Measurements from ENCODE around the gene ZNF511. TPM values are rescaled to one million over a fixed set of nuclear protein-coding genes. Genes with fewer than 3 reads are reported as not detected.
A peak's percentile ranks its signal among the peaks of the same experiment; 100 is the strongest.

Gene ZNF511
- total and polyA plus RNA-seq, 2 donors = 20.6 to 39.1 TPM

GRCh38 chr10:133277993-133278576 is 30.6 kb upstream of the ZNF511 start:
- Histone ChIP-seq H3K27me3 (ENCODE audit: control insufficient read depth in 2 of 2, insufficient read depth in 1 of 2, low read length in 1 of 2) (peaks cover 24 to 37% of the 10 kb centered on the region in 2 donors), H3K36me3 (ENCODE audit: control insufficient read depth in 2 of 2, insufficient read depth in 2 of 2, low read length in 1 of 2) (peaks cover 28 to 41% of the 10 kb centered on the region in 2 donors), H3K9me3 (ENCODE audit: control insufficient read depth in 2 of 2, insufficient read depth in 1 of 2, low read length in 1 of 2) (peaks cover 0 to 2% of the 10 kb centered on the region in 2 donors), H3K4me1 (ENCODE audit: control insufficient read depth in 2 of 2, insufficient read depth in 2 of 2, low read length in 2 of 2) (peaks cover 16 to 41% of the 10 kb centered on the region in 2 donors), H3K4me3 (ENCODE audit: low read length in 2 of 2) (no peak overlapping the region), H3K27ac (ENCODE audit: low read depth in 1 of 2, low read length in 1 of 2) (peak overlapping the region in 1 of 2 donors; percentile 36)
- peak in 1 of 9 donors; percentile 7 for DNase-seq (ENCODE audit: low read depth in 6 of 9, low spot score in 9 of 9)
- 56% methylated on average over 12 of the region's 12 CpGs for WGBS

GRCh38 chr10:133278577-133279265 is 30.0 kb upstream of the ZNF511 start:
- H3K9me3 ChIP-seq (ENCODE audit: control insufficient read depth in 2 of 2, insufficient read depth in 1 of 2, low read length in 1 of 2) = peaks cover 0 to 2% of the 10 kb centered on the region in 2 donors
- peak overlapping the region in 1 of 2 donors; percentile 36 for H3K27ac ChIP-seq (ENCODE audit: low read depth in 1 of 2, low read length in 1 of 2)
- H3K36me3 ChIP-seq (ENCODE audit: control insufficient read depth in 2 of 2, insufficient read depth in 2 of 2, low read length in 1 of 2) = peaks cover 28 to 48% of the 10 kb centered on the region in 2 donors
- WGBS = 48% methylated on average over 19 of the region's 19 CpGs
- H3K4me3 ChIP-seq (ENCODE audit: low read length in 2 of 2) = no peak overlapping the region
- peaks cover 16 to 41% of the 10 kb centered on the region in 2 donors for H3K4me1 ChIP-seq (ENCODE audit: control insufficient read depth in 2 of 2, insufficient read depth in 2 of 2, low read length in 2 of 2)
- peak in 1 of 9 donors; percentile 29 for DNase-seq (ENCODE audit: low read depth in 6 of 9, low spot score in 9 of 9)
- H3K27me3 ChIP-seq (ENCODE audit: control insufficient read depth in 2 of 2, insufficient read depth in 1 of 2, low read length in 1 of 2) = peaks cover 24 to 37% of the 10 kb centered on the region in 2 donors

GRCh38 chr10:133279326-133280226 is 29.1 kb upstream of the ZNF511 start:
- Histone ChIP-seq H3K36me3 (ENCODE audit: control insufficient read depth in 2 of 2, insufficient read depth in 2 of 2, low read length in 1 of 2) (peaks cover 34 to 56% of the 10 kb centered on the region in 2 donors), H3K27ac (ENCODE audit: low read depth in 1 of 2, low read length in 1 of 2) (no peak overlapping the region), H3K4me3 (ENCODE audit: low read length in 2 of 2) (no peak overlapping the region), H3K9me3 (ENCODE audit: control insufficient read depth in 2 of 2, insufficient read depth in 1 of 2, low read length in 1 of 2) (peaks cover 0 to 2% of the 10 kb centered on the region in 2 donors), H3K27me3 (ENCODE audit: control insufficient read depth in 2 of 2, insufficient read depth in 1 of 2, low read length in 1 of 2) (peaks cover 24 to 34% of the 10 kb centered on the region in 2 donors), H3K4me1 (ENCODE audit: control insufficient read depth in 2 of 2, insufficient read depth in 2 of 2, low read length in 2 of 2) (peaks cover 16 to 40% of the 10 kb centered on the region in 2 donors)
- 79% methylated on average over 24 of the region's 24 CpGs for WGBS
- no peak for DNase-seq (ENCODE audit: low read depth in 6 of 9, low spot score in 9 of 9)

- H3K27ac ChIP-seq (ENCODE audit: low read depth in 1 of 2, low read length in 1 of 2) = no peak overlapping the region
- peaks cover 43 to 66% of the 10 kb centered on the region in 2 donors for H3K36me3 ChIP-seq (ENCODE audit: control insufficient read depth in 2 of 2, insufficient read depth in 2 of 2, low read length in 1 of 2)
- no peak overlapping the region for H3K4me3 ChIP-seq (ENCODE audit: low read length in 2 of 2)
- peaks cover 20 to 24% of the 10 kb centered on the region in 2 donors for H3K27me3 ChIP-seq (ENCODE audit: control insufficient read depth in 2 of 2, insufficient read depth in 1 of 2, low read length in 1 of 2)
- H3K9me3 ChIP-seq (ENCODE audit: control insufficient read depth in 2 of 2, insufficient read depth in 1 of 2, low read length in 1 of 2) = peaks cover 0 to 2% of the 10 kb centered on the region in 2 donors
- 98% methylated on average over 10 of the region's 10 CpGs for WGBS
- peaks cover 10 to 31% of the 10 kb centered on the region in 2 donors for H3K4me1 ChIP-seq (ENCODE audit: control insufficient read depth in 2 of 2, insufficient read depth in 2 of 2, low read length in 2 of 2)
- DNase-seq (ENCODE audit: low read depth in 6 of 9, low spot score in 9 of 9) = no peak
These were observed 28.2 kb upstream of the ZNF511 start for GRCh38 chr10:133280391-133281059.

GRCh38 chr10:133281084-133281483 is 27.6 kb upstream of the ZNF511 start:
- no peaks in the 10 kb centered on the region for H3K9me3 ChIP-seq (ENCODE audit: control insufficient read depth in 2 of 2, insufficient read depth in 1 of 2, low read length in 1 of 2)
- H3K4me3 ChIP-seq (ENCODE audit: low read length in 2 of 2) = no peak overlapping the region
- peaks cover 5 to 25% of the 10 kb centered on the region in 2 donors for H3K4me1 ChIP-seq (ENCODE audit: control insufficient read depth in 2 of 2, insufficient read depth in 2 of 2, low read length in 2 of 2)
- 98% methylated on average over 15 of the region's 15 CpGs for WGBS
- peaks cover 15 to 19% of the 10 kb centered on the region in 2 donors for H3K27me3 ChIP-seq (ENCODE audit: control insufficient read depth in 2 of 2, insufficient read depth in 1 of 2, low read length in 1 of 2)
- H3K27ac ChIP-seq (ENCODE audit: low read depth in 1 of 2, low read length in 1 of 2) = no peak overlapping the region
- no peak for DNase-seq (ENCODE audit: low read depth in 6 of 9, low spot score in 9 of 9)
- peaks cover 47 to 69% of the 10 kb centered on the region in 2 donors for H3K36me3 ChIP-seq (ENCODE audit: control insufficient read depth in 2 of 2, insufficient read depth in 2 of 2, low read length in 1 of 2)

GRCh38 chr10:133281628-133282372 is 26.9 kb upstream of the ZNF511 start:
- Histone ChIP-seq H3K4me1 (ENCODE audit: control insufficient read depth in 2 of 2, insufficient read depth in 2 of 2, low read length in 2 of 2) (peaks cover 0 to 25% of the 10 kb centered on the region in 2 donors), H3K9me3 (ENCODE audit: control insufficient read depth in 2 of 2, insufficient read depth in 1 of 2, low read length in 1 of 2) (no peaks in the 10 kb centered on the region), H3K4me3 (ENCODE audit: low read length in 2 of 2) (no peak overlapping the region), H3K27ac (ENCODE audit: low read depth in 1 of 2, low read length in 1 of 2) (no peak overlapping the region), H3K27me3 (ENCODE audit: control insufficient read depth in 2 of 2, insufficient read depth in 1 of 2, low read length in 1 of 2) (peaks cover 8 to 12% of the 10 kb centered on the region in 2 donors), H3K36me3 (ENCODE audit: control insufficient read depth in 2 of 2, insufficient read depth in 2 of 2, low read length in 1 of 2) (peaks cover 47 to 77% of the 10 kb centered on the region in 2 donors)
- WGBS = 97% methylated on average over 38 of the region's 38 CpGs
- no peak for DNase-seq (ENCODE audit: low read depth in 6 of 9, low spot score in 9 of 9)

GRCh38 chr10:133282846-133283390 is 25.8 kb upstream of the ZNF511 start:
- no peak for DNase-seq (ENCODE audit: low read depth in 6 of 9, low spot score in 9 of 9)
- H3K9me3 ChIP-seq (ENCODE audit: control insufficient read depth in 2 of 2, insufficient read depth in 1 of 2, low read length in 1 of 2) = no peaks in the 10 kb centered on the region
- H3K4me1 ChIP-seq (ENCODE audit: control insufficient read depth in 2 of 2, insufficient read depth in 2 of 2, low read length in 2 of 2) = peaks cover 0 to 15% of the 10 kb centered on the region in 2 donors
- 97% methylated on average over 24 of the region's 24 CpGs for whole genome bisulfite sequencing
- H3K36me3 ChIP-seq (ENCODE audit: control insufficient read depth in 2 of 2, insufficient read depth in 2 of 2, low read length in 1 of 2) = peaks cover 53 to 82% of the 10 kb centered on the region in 2 donors
- no peak overlapping the region for H3K27ac ChIP-seq (ENCODE audit: low read depth in 1 of 2, low read length in 1 of 2)
- peaks cover 0 to under 1% of the 10 kb centered on the region in 2 donors for H3K27me3 ChIP-seq (ENCODE audit: control insufficient read depth in 2 of 2, insufficient read depth in 1 of 2, low read length in 1 of 2)
- no peak overlapping the region for H3K4me3 ChIP-seq (ENCODE audit: low read length in 2 of 2)

GRCh38 chr10:133283931-133284330 is 24.8 kb upstream of the ZNF511 start:
- no peak overlapping the region for H3K27ac ChIP-seq (ENCODE audit: low read depth in 1 of 2, low read length in 1 of 2)
- no peaks in the 10 kb centered on the region for H3K27me3 ChIP-seq (ENCODE audit: control insufficient read depth in 2 of 2, insufficient read depth in 1 of 2, low read length in 1 of 2)
- 99% methylated on average over 24 of the region's 24 CpGs for WGBS
- peaks cover 61 to 93% of the 10 kb centered on the region in 2 donors for H3K36me3 ChIP-seq (ENCODE audit: control insufficient read depth in 2 of 2, insufficient read depth in 2 of 2, low read length in 1 of 2)
- no peaks in the 10 kb centered on the region for H3K9me3 ChIP-seq (ENCODE audit: control insufficient read depth in 2 of 2, insufficient read depth in 1 of 2, low read length in 1 of 2)
- DNase-seq (ENCODE audit: low read depth in 6 of 9, low spot score in 9 of 9) = no peak
- no peak overlapping the region for H3K4me3 ChIP-seq (ENCODE audit: low read length in 2 of 2)
- peaks cover 0 to 6% of the 10 kb centered on the region in 2 donors for H3K4me1 ChIP-seq (ENCODE audit: control insufficient read depth in 2 of 2, insufficient read depth in 2 of 2, low read length in 2 of 2)

Data from thymus (tissue), 11 donors.